ENCODE measurements around the gene PRCP.

- TF ChIP-seq, protein P1, sequence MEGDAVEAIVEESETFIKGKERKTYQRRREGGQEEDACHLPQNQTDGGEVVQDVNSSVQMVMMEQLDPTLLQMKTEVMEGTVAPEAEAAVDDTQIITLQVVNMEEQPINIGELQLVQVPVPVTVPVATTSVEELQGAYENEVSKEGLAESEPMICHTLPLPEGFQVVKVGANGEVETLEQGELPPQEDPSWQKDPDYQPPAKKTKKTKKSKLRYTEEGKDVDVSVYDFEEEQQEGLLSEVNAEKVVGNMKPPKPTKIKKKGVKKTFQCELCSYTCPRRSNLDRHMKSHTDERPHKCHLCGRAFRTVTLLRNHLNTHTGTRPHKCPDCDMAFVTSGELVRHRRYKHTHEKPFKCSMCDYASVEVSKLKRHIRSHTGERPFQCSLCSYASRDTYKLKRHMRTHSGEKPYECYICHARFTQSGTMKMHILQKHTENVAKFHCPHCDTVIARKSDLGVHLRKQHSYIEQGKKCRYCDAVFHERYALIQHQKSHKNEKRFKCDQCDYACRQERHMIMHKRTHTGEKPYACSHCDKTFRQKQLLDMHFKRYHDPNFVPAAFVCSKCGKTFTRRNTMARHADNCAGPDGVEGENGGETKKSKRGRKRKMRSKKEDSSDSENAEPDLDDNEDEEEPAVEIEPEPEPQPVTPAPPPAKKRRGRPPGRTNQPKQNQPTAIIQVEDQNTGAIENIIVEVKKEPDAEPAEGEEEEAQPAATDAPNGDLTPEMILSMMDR (IDR thresholded peaks at IDR 0.05), result no peak
- TF ChIP-seq, protein P2, sequence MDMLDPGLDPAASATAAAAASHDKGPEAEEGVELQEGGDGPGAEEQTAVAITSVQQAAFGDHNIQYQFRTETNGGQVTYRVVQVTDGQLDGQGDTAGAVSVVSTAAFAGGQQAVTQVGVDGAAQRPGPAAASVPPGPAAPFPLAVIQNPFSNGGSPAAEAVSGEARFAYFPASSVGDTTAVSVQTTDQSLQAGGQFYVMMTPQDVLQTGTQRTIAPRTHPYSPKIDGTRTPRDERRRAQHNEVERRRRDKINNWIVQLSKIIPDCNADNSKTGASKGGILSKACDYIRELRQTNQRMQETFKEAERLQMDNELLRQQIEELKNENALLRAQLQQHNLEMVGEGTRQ (IDR thresholded peaks at IDR 0.05; ENCODE audit: borderline replicate concordance, low read depth, low read length), result no peak
- TF ChIP-seq, protein P3, sequence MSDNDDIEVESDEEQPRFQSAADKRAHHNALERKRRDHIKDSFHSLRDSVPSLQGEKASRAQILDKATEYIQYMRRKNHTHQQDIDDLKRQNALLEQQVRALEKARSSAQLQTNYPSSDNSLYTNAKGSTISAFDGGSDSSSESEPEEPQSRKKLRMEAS (IDR thresholded peaks at IDR 0.05; ENCODE audit: low read depth), result no peak
These were observed 109.3 kb downstream of the PRCP start for GRCh38 chr11:82790723-82791484.

All from SK-N-SH (cell line).